ENCODE data around the gene CMIP.

CMIP gene

GRCh38 chr16:81463296-81463890, 18.8 kb downstream of the CMIP start:
- Histone ChIP-seq H3K4me1 (ENCODE audit: control insufficient read depth in 1 of 2, insufficient read depth in 1 of 2, low read depth in 1 of 2, low read length in 1 of 2) (peaks cover 86 to 99% of the 10 kb centered on the region in 2 experiments), H3K27me3 (no peaks in the 10 kb centered on the region), H3K9me3 (no peaks in the 10 kb centered on the region), H3K36me3 (peaks cover 7% of the 10 kb centered on the region), H3K27ac (peak overlapping the region; percentile 87), H3K4me3 (ENCODE audit: low read depth in 1 of 2, low read length in 1 of 2) (no peak overlapping the region)
- TF ChIP-seq, protein P1, sequence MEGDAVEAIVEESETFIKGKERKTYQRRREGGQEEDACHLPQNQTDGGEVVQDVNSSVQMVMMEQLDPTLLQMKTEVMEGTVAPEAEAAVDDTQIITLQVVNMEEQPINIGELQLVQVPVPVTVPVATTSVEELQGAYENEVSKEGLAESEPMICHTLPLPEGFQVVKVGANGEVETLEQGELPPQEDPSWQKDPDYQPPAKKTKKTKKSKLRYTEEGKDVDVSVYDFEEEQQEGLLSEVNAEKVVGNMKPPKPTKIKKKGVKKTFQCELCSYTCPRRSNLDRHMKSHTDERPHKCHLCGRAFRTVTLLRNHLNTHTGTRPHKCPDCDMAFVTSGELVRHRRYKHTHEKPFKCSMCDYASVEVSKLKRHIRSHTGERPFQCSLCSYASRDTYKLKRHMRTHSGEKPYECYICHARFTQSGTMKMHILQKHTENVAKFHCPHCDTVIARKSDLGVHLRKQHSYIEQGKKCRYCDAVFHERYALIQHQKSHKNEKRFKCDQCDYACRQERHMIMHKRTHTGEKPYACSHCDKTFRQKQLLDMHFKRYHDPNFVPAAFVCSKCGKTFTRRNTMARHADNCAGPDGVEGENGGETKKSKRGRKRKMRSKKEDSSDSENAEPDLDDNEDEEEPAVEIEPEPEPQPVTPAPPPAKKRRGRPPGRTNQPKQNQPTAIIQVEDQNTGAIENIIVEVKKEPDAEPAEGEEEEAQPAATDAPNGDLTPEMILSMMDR (IDR thresholded peaks at IDR 0.05) = no peak

- Histone ChIP-seq H3K4me1 (ENCODE audit: control insufficient read depth in 1 of 2, insufficient read depth in 1 of 2, low read depth in 1 of 2, low read length in 1 of 2) (peaks cover 87 to 100% of the 10 kb centered on the region in 2 experiments), H3K9me3 (no peaks in the 10 kb centered on the region), H3K4me3 (ENCODE audit: low read depth in 1 of 2, low read length in 1 of 2) (no peak overlapping the region), H3K36me3 (peaks cover under 1% of the 10 kb centered on the region), H3K27me3 (no peaks in the 10 kb centered on the region), H3K27ac (peak overlapping the region; percentile 87)
- TF ChIP-seq, protein P1 (IDR thresholded peaks at IDR 0.05) = no peak
These were observed 19.7 kb downstream of the CMIP start for GRCh38 chr16:81464279-81464678.

DNA sequence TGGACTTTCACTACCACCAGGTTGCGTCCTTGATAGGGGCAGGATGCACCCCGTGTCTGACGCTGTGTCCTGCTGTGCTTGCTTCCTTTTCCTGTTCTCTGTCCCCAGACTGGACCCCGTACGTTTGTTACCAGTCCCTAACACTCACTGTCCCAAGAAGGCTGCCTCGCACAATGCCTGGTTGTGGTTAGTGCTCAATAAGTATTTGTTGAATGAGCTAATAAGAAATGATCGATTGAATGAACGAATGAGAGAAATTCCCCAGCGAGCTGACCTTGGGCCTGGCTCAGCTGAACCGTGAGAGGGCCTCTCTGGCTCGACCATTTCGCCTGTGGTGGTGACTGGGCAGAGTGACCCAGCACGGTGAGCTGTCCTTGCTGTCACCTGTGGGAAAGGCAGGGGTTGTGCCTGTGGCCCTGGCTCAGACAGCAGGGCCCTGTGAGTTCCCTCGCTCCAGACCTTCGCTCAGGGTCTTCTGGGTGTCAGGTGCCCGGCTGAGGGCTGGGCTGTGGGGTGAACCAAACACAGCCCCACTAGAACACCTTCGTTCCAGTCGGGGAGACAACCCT, 20.9 kb downstream of the CMIP start:
- no peak overlapping the region for H3K4me3 ChIP-seq (ENCODE audit: low read depth in 1 of 2, low read length in 1 of 2)
- TF ChIP-seq, protein P1 (IDR thresholded peaks at IDR 0.05) = no peak
- peaks cover 88 to 100% of the 10 kb centered on the region in 2 experiments for H3K4me1 ChIP-seq (ENCODE audit: control insufficient read depth in 1 of 2, insufficient read depth in 1 of 2, low read depth in 1 of 2, low read length in 1 of 2)
- no peaks in the 10 kb centered on the region for H3K36me3 ChIP-seq
- H3K27me3 ChIP-seq = no peaks in the 10 kb centered on the region
- H3K9me3 ChIP-seq = no peaks in the 10 kb centered on the region
- peak overlapping the region; percentile 75 for H3K27ac ChIP-seq

GRCh38 chr16:81466356-81466980, 21.9 kb downstream of the CMIP start:
- H3K27ac ChIP-seq = peak overlapping the region; percentile 75
- H3K4me3 ChIP-seq (ENCODE audit: low read depth in 1 of 2, low read length in 1 of 2) = peak overlapping the region in 1 of 2 experiments; percentile 10
- H3K9me3 ChIP-seq = no peaks in the 10 kb centered on the region
- TF ChIP-seq, protein P1 (IDR thresholded peaks at IDR 0.05) = no peak
- H3K36me3 ChIP-seq = peaks cover 7% of the 10 kb centered on the region
- H3K4me1 ChIP-seq (ENCODE audit: control insufficient read depth in 1 of 2, insufficient read depth in 1 of 2, low read depth in 1 of 2, low read length in 1 of 2) = peaks cover 88 to 100% of the 10 kb centered on the region in 2 experiments
- no peaks in the 10 kb centered on the region for H3K27me3 ChIP-seq

DNA sequence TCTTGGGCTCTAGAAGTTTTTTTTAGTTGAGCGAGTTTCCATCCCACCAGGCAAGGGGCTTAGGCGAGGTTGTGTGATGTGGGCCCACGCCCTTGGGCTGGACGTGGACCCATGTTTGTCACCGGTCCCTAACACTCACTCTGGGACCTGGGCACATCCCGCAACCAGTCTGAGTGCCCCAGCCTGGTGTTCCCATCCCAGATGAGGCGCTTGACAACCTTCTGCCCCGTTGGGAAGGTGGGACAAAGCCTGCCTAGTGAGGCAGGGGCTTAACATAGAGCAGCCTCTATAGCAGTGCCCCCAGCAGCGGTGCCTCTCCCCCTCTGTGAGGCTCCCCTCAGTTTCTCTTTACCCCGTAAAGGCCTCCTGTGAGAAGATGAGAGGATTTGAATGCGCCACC, 22.5 kb downstream of the CMIP start:
- Histone ChIP-seq H3K4me1 (ENCODE audit: control insufficient read depth in 1 of 2, insufficient read depth in 1 of 2, low read depth in 1 of 2, low read length in 1 of 2) (peaks cover 88 to 100% of the 10 kb centered on the region in 2 experiments), H3K9me3 (no peaks in the 10 kb centered on the region), H3K36me3 (peaks cover 13% of the 10 kb centered on the region), H3K4me3 (ENCODE audit: low read depth in 1 of 2, low read length in 1 of 2) (peak overlapping the region in 1 of 2 experiments; percentile 10), H3K27ac (peak overlapping the region; percentile 75), H3K27me3 (no peaks in the 10 kb centered on the region)
- TF ChIP-seq, protein P1 (IDR thresholded peaks at IDR 0.05) = no peak
